CD4-positive, alpha-beta T cell treated with Interleukin-6 at 100 ng/mL for 8 hours (primary cell): ENCODE data around the gene CYTH3.
"Not testable (repeated sequence)": the region's sequence is repeated elsewhere in the genome, so short reads cannot be mapped to it uniquely, and the experiment has no call there.

Experiments
- DNase-seq: peaks from one replicate; pipeline ENCODE4 v3.0.0-alpha.2; 2020; ENCODE audit warnings: mixed read lengths, low spot score

The CYTH3 gene

GRCh38 chr7:6193709-6194108 is 78.7 kb downstream of the CYTH3 start:
- DNase-seq: no peak

- not testable (repeated sequence) for DNase-seq
Measured at GRCh38 chr7:6190563-6190962, 81.9 kb downstream of the CYTH3 start.

GRCh38 chr7:6188389-6188788 is 84.0 kb downstream of the CYTH3 start:
- no peak for DNase-seq

GRCh38 chr7:6186577-6186976 is 85.8 kb downstream of the CYTH3 start:
- DNase-seq: no peak

- DNase-seq: no peak
Measured at GRCh38 chr7:6182993-6183392, 89.4 kb downstream of the CYTH3 start.

- DNase-seq: no peak
Measured at GRCh38 chr7:6181136-6181535, 91.3 kb downstream of the CYTH3 start.

- DNase-seq: no peak
Measured at GRCh38 chr7:6180344-6180725, 92.1 kb downstream of the CYTH3 start.

GRCh38 chr7:6179620-6180343 is 92.6 kb downstream of the CYTH3 start:
- no peak for DNase-seq

GRCh38 chr7:6178298-6179029 is 94.0 kb downstream of the CYTH3 start:
- no peak for DNase-seq

GRCh38 chr7:6175645-6176044 is 96.8 kb downstream of the CYTH3 start:
- DNase-seq: no peak

GRCh38 chr7:6172910-6173295 is 99.5 kb downstream of the CYTH3 start:
- DNase-seq: no peak

GRCh38 chr7:6172224-6172909 is 100.1 kb downstream of the CYTH3 start:
- no peak for DNase-seq

GRCh38 chr7:6171532-6172223 is 100.7 kb downstream of the CYTH3 start:
- no peak for DNase-seq

GRCh38 chr7:6170571-6171531 is 101.6 kb downstream of the CYTH3 start:
- DNase-seq: no peak

GRCh38 chr7:6169805-6170520 is 102.5 kb downstream of the CYTH3 start:
- DNase-seq: no peak

- no peak for DNase-seq
Measured at GRCh38 chr7:6168477-6168868, 104.0 kb downstream of the CYTH3 start.

- no peak for DNase-seq
Measured at GRCh38 chr7:6167587-6168476, 104.6 kb downstream of the CYTH3 start.

- no peak for DNase-seq
Measured at GRCh38 chr7:6167004-6167551, 105.3 kb downstream of the CYTH3 start.

GRCh38 chr7:6166443-6166891 is 106.0 kb downstream of the CYTH3 start:
- no peak for DNase-seq
